Suprapubic skin (tissue), 4 donors: Measurements from ENCODE around the gene CD9. TPM values are rescaled to one million over a fixed set of nuclear protein-coding genes. Genes with fewer than 3 reads are reported as not detected.

ENCODE experiments used
- DNase-seq, 2 donors: peaks; one replicate each; pipeline ENCODE4 v3.0.0-alpha.2; 2019; ENCODE audit warnings: low spot score in 2 of 2
- H3K27ac ChIP-seq: fragments of 200-600 bp; sonication (generic); one replicate; pipeline ENCODE4 v1.5.1; 2019
- H3K27me3 ChIP-seq: fragments of 200-600 bp; sonication (generic); one replicate; pipeline ENCODE4 v1.5.1; 2019
- H3K36me3 ChIP-seq: fragments of 200-600 bp; sonication (generic); one replicate; pipeline ENCODE4 v1.5.1; 2019
- H3K4me1 ChIP-seq: fragments of 200-600 bp; sonication (generic); one replicate; pipeline ENCODE4 v1.5.1; 2019
- H3K4me3 ChIP-seq: fragments of 200-600 bp; sonication (generic); one replicate; pipeline ENCODE4 v1.5.1; 2019; ENCODE audit warnings: mild to moderate bottlenecking
- H3K9me3 ChIP-seq: fragments of 200-600 bp; sonication (generic); one replicate; pipeline ENCODE4 v1.5.1; 2019
- EP300 ChIP-seq: sonication (generic); formaldehyde crosslinking; IDR thresholded peaks from one replicate; pipeline ENCODE4 v1.6.1; 2017; ENCODE audit warnings: antibody characterized with exemption
- POLR2A ChIP-seq, 2 donors: fragments of 450-650 bp; IDR thresholded peaks; one replicate each; pipeline ENCODE4 v1.6.1; 2017; ENCODE audit warnings: antibody characterized with exemption in 2 of 2, mild to moderate bottlenecking in 2 of 2, moderate library complexity in 2 of 2
- POLR2AphosphoS5 ChIP-seq, 3 donors: sonication (generic); formaldehyde crosslinking; IDR thresholded peaks; one replicate each; pipeline ENCODE4 v1.6.1; 2017; ENCODE audit warnings: antibody characterized with exemption in 3 of 3
- WGBS: methylation state at CpG from one replicate; pipeline ENCODE4 v1.1.5; 2018; 5-methylcytosine and 5-hydroxymethylcytosine counted together
- total RNA-seq, 4 donors: library from RNA; depleted of rRNA; stranded (reverse); fragments of >200 nt; gene quantifications; one replicate each; pipeline ENCODE4 v1.1.0, GENCODE V29; 2016
- TF ChIP-seq, protein P1 (sequence below), 2 donors: fragments of 200-600 bp in 1 of 2; fragments of 450-650 bp in 1 of 2; sonication (generic) in 1 of 2; IDR thresholded peaks; one replicate each; pipeline ENCODE4 v1.5.1; 2016 to 2019; ENCODE audit warnings: antibody characterized with exemption in 2 of 2, mild to moderate bottlenecking in 1 of 2, moderate library complexity in 1 of 2

Gene CD9
- total RNA-seq, 4 donors from 2014 or later, result 420 to 548 (median 475) TPM

DNA sequence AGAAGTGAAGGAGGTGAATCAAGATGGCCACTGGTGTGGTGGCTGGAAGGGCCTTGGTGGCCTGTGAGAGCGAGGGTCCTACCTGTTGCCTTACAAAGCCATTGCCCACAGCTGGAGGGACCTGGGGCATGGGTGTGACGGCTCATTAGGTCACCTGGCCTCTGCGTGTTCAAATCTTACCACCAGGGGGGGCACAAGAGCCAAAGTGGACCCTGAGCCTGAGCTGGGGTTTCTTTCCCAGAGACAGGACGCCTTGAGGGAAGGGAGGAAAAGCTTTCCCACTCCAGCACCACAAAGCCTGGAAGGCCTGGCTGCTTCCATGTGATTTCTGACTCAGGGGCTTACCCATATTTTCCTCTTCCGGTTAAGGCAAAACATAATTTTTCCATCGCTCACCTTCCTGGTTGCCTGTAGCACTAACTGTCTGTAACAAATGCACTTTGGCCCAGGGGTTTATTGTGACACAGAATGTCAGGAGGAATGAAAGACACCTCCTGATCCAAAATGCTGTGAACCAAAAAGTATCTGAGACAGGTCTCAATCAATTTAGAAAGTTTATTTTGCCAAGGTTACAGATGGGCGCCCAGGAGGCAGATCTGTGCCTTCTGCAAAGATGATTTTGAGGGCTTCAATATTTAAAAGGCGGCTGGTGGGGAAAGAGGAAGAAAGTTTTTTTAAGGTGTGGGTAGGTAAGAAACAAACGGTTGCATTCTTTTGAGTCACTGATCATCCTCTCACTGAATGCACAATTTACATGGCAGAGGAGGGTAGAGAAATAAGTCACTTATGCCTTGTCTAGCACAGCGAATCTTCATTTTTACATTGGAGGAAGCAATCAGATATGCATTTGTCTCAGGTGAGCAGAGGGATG, 4.3 kb upstream of the CD9 start:
- Histone ChIP-seq H3K27me3 (no peaks in the 10 kb centered on the region), H3K36me3 (no peaks in the 10 kb centered on the region), H3K4me3 (no peak overlapping the region), H3K9me3 (no peaks in the 10 kb centered on the region), H3K4me1 (peaks cover 51% of the 10 kb centered on the region), H3K27ac (peak overlapping the region; percentile 82)
- no peak for TF ChIP-seq EP300
- TF ChIP-seq POLR2A (IDR thresholded peaks at IDR 0.05), result no peak
- TF ChIP-seq POLR2AphosphoS5 (IDR thresholded peaks at IDR 0.05), result peak in 1 of 3 donors; percentile 65
- TF ChIP-seq, protein P1, sequence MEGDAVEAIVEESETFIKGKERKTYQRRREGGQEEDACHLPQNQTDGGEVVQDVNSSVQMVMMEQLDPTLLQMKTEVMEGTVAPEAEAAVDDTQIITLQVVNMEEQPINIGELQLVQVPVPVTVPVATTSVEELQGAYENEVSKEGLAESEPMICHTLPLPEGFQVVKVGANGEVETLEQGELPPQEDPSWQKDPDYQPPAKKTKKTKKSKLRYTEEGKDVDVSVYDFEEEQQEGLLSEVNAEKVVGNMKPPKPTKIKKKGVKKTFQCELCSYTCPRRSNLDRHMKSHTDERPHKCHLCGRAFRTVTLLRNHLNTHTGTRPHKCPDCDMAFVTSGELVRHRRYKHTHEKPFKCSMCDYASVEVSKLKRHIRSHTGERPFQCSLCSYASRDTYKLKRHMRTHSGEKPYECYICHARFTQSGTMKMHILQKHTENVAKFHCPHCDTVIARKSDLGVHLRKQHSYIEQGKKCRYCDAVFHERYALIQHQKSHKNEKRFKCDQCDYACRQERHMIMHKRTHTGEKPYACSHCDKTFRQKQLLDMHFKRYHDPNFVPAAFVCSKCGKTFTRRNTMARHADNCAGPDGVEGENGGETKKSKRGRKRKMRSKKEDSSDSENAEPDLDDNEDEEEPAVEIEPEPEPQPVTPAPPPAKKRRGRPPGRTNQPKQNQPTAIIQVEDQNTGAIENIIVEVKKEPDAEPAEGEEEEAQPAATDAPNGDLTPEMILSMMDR (IDR thresholded peaks at IDR 0.05), result peak; percentile 88 to 95
- WGBS, result 42% methylated on average over 7 of the region's 10 CpGs
- DNase-seq, result peak; percentile 92 to 94

DNA sequence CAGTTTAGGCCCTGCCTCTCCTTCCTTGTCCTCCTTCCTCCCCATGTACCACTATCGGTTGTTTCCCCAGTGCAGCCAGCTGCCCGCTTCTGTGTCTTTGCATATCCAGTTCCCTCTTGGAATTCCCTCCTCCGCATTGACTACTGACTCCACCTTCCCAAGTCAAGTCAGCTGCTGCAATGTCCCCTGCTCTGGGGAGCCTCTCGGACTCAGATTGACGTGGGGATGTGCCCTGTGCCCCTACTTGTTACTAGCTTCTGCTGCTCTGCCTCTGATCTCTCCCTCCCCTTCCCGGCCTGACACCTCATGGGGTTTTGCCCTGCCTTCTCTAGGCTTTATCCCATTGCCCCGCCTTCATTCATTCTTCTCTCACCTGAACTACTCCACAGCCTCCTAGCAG, 2.1 kb upstream of the CD9 start:
- H3K4me1 ChIP-seq, result peaks cover 69% of the 10 kb centered on the region
- WGBS, result 66% methylated on average over 7 of the region's 7 CpGs

DNA sequence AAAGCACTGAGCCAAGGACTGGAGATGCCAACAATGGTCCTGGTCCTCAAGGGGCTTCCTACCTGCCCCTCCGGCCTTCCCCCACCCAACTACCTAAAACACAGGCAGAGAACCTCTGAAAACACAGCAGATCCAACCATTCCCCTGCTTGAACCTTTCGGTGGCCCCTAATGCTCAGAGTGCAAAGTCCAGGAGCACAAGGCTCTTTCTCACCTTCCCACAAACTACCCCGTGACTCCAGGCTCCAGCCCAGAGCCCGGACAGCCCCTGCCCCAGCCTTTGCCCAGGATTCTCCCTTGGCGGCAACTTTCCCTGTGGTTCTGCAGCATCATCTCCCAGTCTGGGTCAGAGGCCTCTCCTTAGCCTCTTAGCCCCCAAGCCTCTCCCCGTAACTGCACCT, 1.6 kb upstream of the CD9 start:
- 94% methylated on average over 6 of the region's 6 CpGs for WGBS
- peaks cover 69% of the 10 kb centered on the region for H3K4me1 ChIP-seq
- DNase-seq, result no peak
- no peaks in the 10 kb centered on the region for H3K36me3 ChIP-seq
- H3K9me3 ChIP-seq, result no peaks in the 10 kb centered on the region
- no peak overlapping the region for H3K4me3 ChIP-seq
- no peaks in the 10 kb centered on the region for H3K27me3 ChIP-seq
- TF ChIP-seq EP300 (no peak), POLR2AphosphoS5 (IDR thresholded peaks at IDR 0.05) (no peak), POLR2A (IDR thresholded peaks at IDR 0.05) (no peak)
- TF ChIP-seq, protein P1 (IDR thresholded peaks at IDR 0.05), result no peak
- peak overlapping the region; percentile 2 for H3K27ac ChIP-seq

More for the DNA sequence above, 2.1 kb upstream of the CD9 start:
- H3K27me3 ChIP-seq, result no peaks in the 10 kb centered on the region
- no peaks in the 10 kb centered on the region for H3K36me3 ChIP-seq
- DNase-seq, result peak in 1 of 2 donors; percentile 54
- peak overlapping the region; percentile 2 for H3K27ac ChIP-seq
- H3K9me3 ChIP-seq, result no peaks in the 10 kb centered on the region
- no peak overlapping the region for H3K4me3 ChIP-seq
- no peak for TF ChIP-seq POLR2A (IDR thresholded peaks at IDR 0.05)
- no peak for TF ChIP-seq POLR2AphosphoS5 (IDR thresholded peaks at IDR 0.05)
- TF ChIP-seq, protein P1 (IDR thresholded peaks at IDR 0.05), result no peak
- TF ChIP-seq EP300, result no peak

DNA sequence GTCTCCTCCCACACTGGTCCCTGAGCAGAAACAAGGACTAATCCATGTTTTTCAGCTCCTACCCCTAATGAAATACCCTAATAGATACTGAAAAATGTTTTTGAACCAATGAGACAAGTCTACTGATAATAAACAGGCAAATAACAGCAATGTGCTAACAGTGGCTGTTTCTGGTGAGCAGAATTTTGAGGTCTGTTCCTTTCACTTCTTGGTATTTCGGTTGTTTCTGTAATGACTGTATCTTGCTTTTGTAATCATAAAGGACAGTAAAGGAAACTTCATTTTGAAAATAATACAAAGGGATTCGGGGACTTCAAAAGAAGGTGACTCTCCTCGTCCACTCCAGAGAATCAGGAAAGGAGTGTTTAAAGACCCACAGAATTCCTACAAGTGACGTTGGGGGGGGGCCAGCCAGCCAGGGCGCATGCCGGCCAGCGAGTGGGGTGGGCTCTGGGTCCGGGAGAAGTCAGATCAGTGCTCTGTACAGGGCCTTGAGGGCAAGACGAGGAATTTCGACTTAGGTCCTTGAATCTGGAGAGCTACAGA, 1.1 kb upstream of the CD9 start:
- H3K27ac ChIP-seq, result peak overlapping the region; percentile 99
- H3K4me1 ChIP-seq, result peaks cover 69% of the 10 kb centered on the region
- no peaks in the 10 kb centered on the region for H3K27me3 ChIP-seq
- no peaks in the 10 kb centered on the region for H3K9me3 ChIP-seq
- 26% methylated on average over 10 of the region's 10 CpGs for WGBS
- H3K36me3 ChIP-seq, result no peaks in the 10 kb centered on the region
- TF ChIP-seq, protein P1 (IDR thresholded peaks at IDR 0.05), result no peak
- no peak for TF ChIP-seq POLR2A (IDR thresholded peaks at IDR 0.05)
- TF ChIP-seq EP300, result no peak
- no peak for TF ChIP-seq POLR2AphosphoS5 (IDR thresholded peaks at IDR 0.05)
- DNase-seq, result no peak
- peak overlapping the region; percentile 100 for H3K4me3 ChIP-seq
